ENCODE data around the gene PHACTR3. TPM values are rescaled to one million over a fixed set of nuclear protein-coding genes. Genes with fewer than 3 reads are reported as not detected.

The PHACTR3 gene
- total RNA-seq, 1 experiment from 2014 or later: not detected

- no peak overlapping the region for H3K27ac Mint-ChIP-seq
Measured at GRCh38 chr20:59745201-59745600, 140.9 kb downstream of the PHACTR3 start.

More at GRCh38 chr20:59745201-59745600, 140.9 kb downstream of the PHACTR3 start:
- Histone ChIP-seq H3K4me1 (ENCODE audit: insufficient read depth, low read length) (no peaks in the 10 kb centered on the region), H3K18ac (ENCODE audit: insufficient read length, low read depth, low read length) (no peak overlapping the region), H2BK5ac (ENCODE audit: insufficient read length, low read length) (no peak overlapping the region), H3K27ac (ENCODE audit: insufficient read length, low read depth, low read length) (no peak overlapping the region), H4K20me1 (ENCODE audit: control insufficient read depth, insufficient read depth, insufficient read length) (no peaks in the 10 kb centered on the region), H2AK5ac (ENCODE audit: insufficient read length, low read length) (no peak overlapping the region), H2BK120ac (ENCODE audit: low read depth, low read length, poor library complexity, severe bottlenecking) (no peak overlapping the region), H4K91ac (ENCODE audit: insufficient read length, low read depth, low read length) (no peak overlapping the region), H2BK12ac (ENCODE audit: insufficient read length, low read depth, low read length) (no peak overlapping the region), H4K8ac (replicated peaks; ENCODE audit: insufficient read length, low read depth, low read length) (no peak overlapping the region), H2BK15ac (ENCODE audit: low read depth, low read length) (no peak overlapping the region), H3K79me2 (ENCODE audit: insufficient read depth, low read length) (no peaks in the 10 kb centered on the region), H3K9ac (ENCODE audit: extremely low read depth, insufficient read length, low read length) (no peak overlapping the region), H2AFZ (ENCODE audit: low read length) (no peak overlapping the region), H3T11ph (ENCODE audit: low read length) (no peak overlapping the region), H3K56ac (ENCODE audit: insufficient read length, low read depth, low read length) (no peak overlapping the region), H3K79me1 (ENCODE audit: insufficient read depth, low read depth, low read length, poor library complexity, severe bottlenecking) (no peaks in the 10 kb centered on the region), H4K5ac (ENCODE audit: insufficient read length, low read depth, low read length) (no peak overlapping the region), H3K14ac (ENCODE audit: insufficient read depth, low read length) (no peak overlapping the region), H3K23ac (ENCODE audit: insufficient read length, low read depth, low read length) (no peak overlapping the region), H3K4me2 (ENCODE audit: insufficient read depth, insufficient read length, low read length) (no peak overlapping the region), H3K27me3 (ENCODE audit: insufficient read depth, low read length) (peaks cover 10% of the 10 kb centered on the region; the same call in 1 of the 2 replicates), H3K4ac (ENCODE audit: low read depth, low read length) (no peak overlapping the region), H3K9me3 (ENCODE audit: control insufficient read depth, low read depth, low read length) (no peaks in the 10 kb centered on the region), H2BK20ac (ENCODE audit: low read depth, low read length, poor library complexity, severe bottlenecking) (no peak overlapping the region), H3K23me2 (ENCODE audit: insufficient read length, low read depth, low read length, poor library complexity, severe bottlenecking) (no peaks in the 10 kb centered on the region)
- Mint-ChIP-seq H3K4me1 (no peaks in the 10 kb centered on the region), H3K36me3 (ENCODE audit: insufficient read depth in 1 of 3, low read depth in 3 of 3) (peaks cover 0 to 5% (median 2%) of the 10 kb centered on the region in 3 experiments; a peak in 3 of 7 replicates), H3K27me3 (ENCODE audit: low read depth) (peaks cover 46% of the 10 kb centered on the region), H3K4me3 (no peak overlapping the region), H3K9me3 (peaks cover 0 to 92% of the 10 kb centered on the region in 2 experiments; a peak in 2 of 5 replicates)
- no peak for TF ChIP-seq CTCF (conservative IDR thresholded peaks at IDR 0.05)
- DNase-seq: no peak
- no CpG with 5 or more reads among the region's 9 CpGs for WGBS (ENCODE audit: extremely low coverage, insufficient read length, low lambda C conversion rate)

Data from H9 (cell line).